ENCODE measurements around the gene LRRTM4.

DNA sequence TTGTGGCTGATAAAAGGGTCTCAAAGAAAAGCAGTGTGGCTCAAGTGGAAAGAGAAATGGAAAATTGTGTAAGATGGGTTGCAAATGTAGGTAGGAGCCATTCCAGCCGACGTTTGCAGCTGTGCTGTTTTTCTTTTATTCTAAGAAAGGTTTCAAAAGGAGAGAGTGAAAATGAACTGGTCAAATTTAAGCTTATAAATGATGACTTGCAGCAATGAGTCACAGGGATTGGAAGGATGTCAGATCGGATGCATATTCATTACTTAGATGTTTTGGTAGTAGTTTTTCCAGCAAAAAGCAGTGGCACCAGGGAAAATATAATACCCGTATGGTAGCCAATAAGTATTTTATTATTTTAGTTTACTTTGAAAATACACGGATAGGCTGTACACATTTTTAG is 79.1 kb downstream of the LRRTM4 start:
- TF ChIP-seq EZH2 (IDR thresholded peaks at IDR 0.05; ENCODE audit: insufficient read depth, poor library complexity, severe bottlenecking), result no peak
- no peak for TF ChIP-seq EZH2phosphoT487 (IDR thresholded peaks at IDR 0.05; ENCODE audit: insufficient read depth, low read depth)

Data from GM23248 (cell line).